Ishikawa (cell line): ENCODE data around the gene SKAP1.

Source experiments
- CEBPB ChIP-seq: IDR thresholded peaks from 2 replicates; pipeline ENCODE4 v1.6.1; 2012
- CREB1 ChIP-seq: IDR thresholded peaks from 2 replicates; pipeline ENCODE4 v1.6.1; 2012; ENCODE audit warnings: low read depth
- EGR1 ChIP-seq: IDR thresholded peaks from 2 replicates; pipeline ENCODE4 v1.6.1; 2012
- EP300 ChIP-seq: IDR thresholded peaks from 2 replicates; pipeline ENCODE4 v1.6.1; 2012; ENCODE audit warnings: borderline replicate concordance
- FOXM1 ChIP-seq: IDR thresholded peaks from 2 replicates; pipeline ENCODE4 v1.6.1; 2012; ENCODE audit warnings: low read depth, borderline replicate concordance
- NFIC ChIP-seq: IDR thresholded peaks from 2 replicates; pipeline ENCODE4 v1.6.1; 2012
- RAD21 ChIP-seq: IDR thresholded peaks from 2 replicates; pipeline ENCODE4 v1.6.1; 2012; ENCODE audit warnings: low read depth
- TAF1 ChIP-seq: IDR thresholded peaks from 2 replicates; pipeline ENCODE4 v1.6.1; 2012; ENCODE audit warnings: low read depth, mild to moderate bottlenecking
- TCF12 ChIP-seq: IDR thresholded peaks from 2 replicates; pipeline ENCODE4 v1.6.1; 2012; ENCODE audit warnings: low read depth
- TEAD4 ChIP-seq: IDR thresholded peaks from 2 replicates; pipeline ENCODE4 v1.6.1; 2012
- USF1 ChIP-seq: IDR thresholded peaks from 2 replicates; pipeline ENCODE4 v1.6.1; 2012
- YY1 ChIP-seq: IDR thresholded peaks from 2 replicates; pipeline ENCODE4 v1.6.1; 2012; ENCODE audit warnings: low read depth
- ZBTB7A ChIP-seq: IDR thresholded peaks from 2 replicates; pipeline ENCODE4 v1.6.1; 2012; ENCODE audit warnings: low read depth
- TF ChIP-seq, protein P1 (sequence below): IDR thresholded peaks from 2 replicates; pipeline ENCODE4 v1.6.1; 2012
- TF ChIP-seq, protein P2 (sequence below): IDR thresholded peaks from 2 replicates; pipeline ENCODE4 v1.6.1; 2012; ENCODE audit warnings: low read depth, mild to moderate bottlenecking

Gene SKAP1

GRCh38 chr17:48244121-48244711, 185.8 kb downstream of the SKAP1 start:
- TF ChIP-seq, protein P1, sequence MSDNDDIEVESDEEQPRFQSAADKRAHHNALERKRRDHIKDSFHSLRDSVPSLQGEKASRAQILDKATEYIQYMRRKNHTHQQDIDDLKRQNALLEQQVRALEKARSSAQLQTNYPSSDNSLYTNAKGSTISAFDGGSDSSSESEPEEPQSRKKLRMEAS = no peak
- TF ChIP-seq EP300 (no peak), YY1 (no peak), TCF12 (no peak)

DNA sequence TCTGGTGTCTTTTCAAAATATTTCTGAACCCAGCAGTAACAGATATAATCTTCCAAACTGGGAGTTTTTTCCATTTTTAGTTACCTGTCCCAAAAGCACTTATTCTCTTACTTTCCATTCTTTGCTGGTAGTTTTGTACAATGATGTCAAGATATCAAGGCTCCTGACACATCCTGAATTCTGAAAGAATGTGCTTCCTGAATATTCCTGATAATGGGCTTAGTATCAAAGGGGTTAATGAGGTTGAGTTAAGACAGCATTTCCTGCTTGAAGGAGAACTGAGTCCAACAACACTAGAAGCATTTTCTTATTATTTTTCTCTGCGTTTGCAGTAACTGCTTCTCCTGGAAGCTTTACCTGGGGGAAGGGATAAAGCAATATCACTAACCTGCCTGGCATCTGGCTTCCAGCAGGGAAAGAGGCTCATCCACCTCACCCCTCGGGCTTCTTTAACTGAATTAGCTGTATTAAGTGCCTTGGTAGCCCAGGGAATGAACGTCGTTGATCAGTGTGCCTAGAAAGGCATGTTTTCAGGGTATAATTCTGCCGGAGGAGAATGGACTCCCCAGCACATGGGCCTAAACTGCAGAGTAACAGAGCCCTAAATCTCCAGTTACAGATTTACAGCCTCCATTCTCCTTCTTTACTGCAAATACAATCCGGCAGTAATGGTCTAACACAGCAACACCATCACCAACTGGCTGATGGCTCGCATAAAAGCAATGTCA, 188.1 kb downstream of the SKAP1 start:
- TF ChIP-seq TEAD4 (no peak), EP300 (no peak), YY1 (no peak), RAD21 (no peak), CEBPB (no peak), FOXM1 (no peak), ZBTB7A (no peak), CREB1 (no peak), TAF1 (no peak), NFIC (no peak), EGR1 (no peak), USF1 (no peak), TCF12 (no peak)
- TF ChIP-seq, protein P2, sequence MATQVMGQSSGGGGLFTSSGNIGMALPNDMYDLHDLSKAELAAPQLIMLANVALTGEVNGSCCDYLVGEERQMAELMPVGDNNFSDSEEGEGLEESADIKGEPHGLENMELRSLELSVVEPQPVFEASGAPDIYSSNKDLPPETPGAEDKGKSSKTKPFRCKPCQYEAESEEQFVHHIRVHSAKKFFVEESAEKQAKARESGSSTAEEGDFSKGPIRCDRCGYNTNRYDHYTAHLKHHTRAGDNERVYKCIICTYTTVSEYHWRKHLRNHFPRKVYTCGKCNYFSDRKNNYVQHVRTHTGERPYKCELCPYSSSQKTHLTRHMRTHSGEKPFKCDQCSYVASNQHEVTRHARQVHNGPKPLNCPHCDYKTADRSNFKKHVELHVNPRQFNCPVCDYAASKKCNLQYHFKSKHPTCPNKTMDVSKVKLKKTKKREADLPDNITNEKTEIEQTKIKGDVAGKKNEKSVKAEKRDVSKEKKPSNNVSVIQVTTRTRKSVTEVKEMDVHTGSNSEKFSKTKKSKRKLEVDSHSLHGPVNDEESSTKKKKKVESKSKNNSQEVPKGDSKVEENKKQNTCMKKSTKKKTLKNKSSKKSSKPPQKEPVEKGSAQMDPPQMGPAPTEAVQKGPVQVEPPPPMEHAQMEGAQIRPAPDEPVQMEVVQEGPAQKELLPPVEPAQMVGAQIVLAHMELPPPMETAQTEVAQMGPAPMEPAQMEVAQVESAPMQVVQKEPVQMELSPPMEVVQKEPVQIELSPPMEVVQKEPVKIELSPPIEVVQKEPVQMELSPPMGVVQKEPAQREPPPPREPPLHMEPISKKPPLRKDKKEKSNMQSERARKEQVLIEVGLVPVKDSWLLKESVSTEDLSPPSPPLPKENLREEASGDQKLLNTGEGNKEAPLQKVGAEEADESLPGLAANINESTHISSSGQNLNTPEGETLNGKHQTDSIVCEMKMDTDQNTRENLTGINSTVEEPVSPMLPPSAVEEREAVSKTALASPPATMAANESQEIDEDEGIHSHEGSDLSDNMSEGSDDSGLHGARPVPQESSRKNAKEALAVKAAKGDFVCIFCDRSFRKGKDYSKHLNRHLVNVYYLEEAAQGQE = no peak
- TF ChIP-seq, protein P1 = no peak

- TF ChIP-seq USF1 (no peak), EGR1 (no peak)
Observed at GRCh38 chr17:48241131-48241591, 188.9 kb downstream of the SKAP1 start.

DNA sequence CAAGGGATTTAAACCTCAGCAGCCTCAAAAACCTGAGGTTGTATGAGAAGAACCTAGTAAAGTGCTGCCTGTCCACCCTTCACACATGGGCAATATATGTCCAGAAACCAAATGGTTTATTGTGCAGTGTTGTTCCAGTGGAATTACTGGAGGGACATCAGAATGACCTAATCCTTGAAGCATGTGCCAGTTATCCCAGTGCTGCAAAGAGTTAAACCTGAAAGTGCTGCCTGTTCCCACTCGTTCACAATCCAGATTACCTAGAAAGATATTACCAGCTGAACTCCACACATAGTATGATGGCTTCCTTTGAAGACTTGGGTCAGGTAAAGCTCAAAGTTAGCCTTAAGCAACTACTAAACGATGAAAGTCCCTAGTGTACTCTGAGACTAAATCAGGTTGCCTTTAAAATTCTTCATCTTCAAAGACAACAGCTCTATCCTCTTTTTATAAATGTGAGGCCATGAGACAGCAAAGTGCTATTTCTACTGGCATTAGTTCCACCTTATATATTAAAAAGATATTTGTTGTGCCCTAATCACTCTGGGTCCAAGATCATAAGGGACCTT, 189.4 kb downstream of the SKAP1 start:
- TF ChIP-seq TEAD4 = no peak

DNA sequence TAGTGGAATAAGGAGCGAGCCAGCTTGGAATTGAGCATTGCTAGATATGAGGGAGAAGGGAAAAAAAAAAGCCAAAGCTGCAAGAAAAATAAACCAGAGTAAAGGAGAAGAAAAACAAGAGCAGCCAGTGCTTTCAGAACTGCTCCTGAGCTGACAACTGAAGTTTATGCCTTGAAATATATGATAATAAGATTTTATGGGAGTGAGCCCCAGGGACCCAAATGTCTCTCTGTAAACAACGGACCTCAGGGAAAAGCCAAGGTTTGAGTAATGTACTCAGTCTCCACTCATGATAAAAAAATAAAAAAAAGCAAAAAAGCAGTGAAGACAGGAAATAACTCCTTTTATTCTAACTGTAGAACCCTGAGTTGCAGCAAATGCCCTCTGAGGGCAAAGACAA, 189.9 kb downstream of the SKAP1 start:
- TF ChIP-seq, protein P2 = no peak
- TF ChIP-seq EP300 (no peak), USF1 (no peak), TCF12 (no peak), NFIC (no peak), TEAD4 (no peak), YY1 (no peak)
- TF ChIP-seq, protein P1 = no peak

GRCh38 chr17:48239603-48239995, 190.4 kb downstream of the SKAP1 start:
- no peak for TF ChIP-seq USF1
- TF ChIP-seq EP300 = no peak
- TF ChIP-seq NFIC = no peak
- no peak for TF ChIP-seq TCF12
- TF ChIP-seq CEBPB = no peak
- TF ChIP-seq, protein P2 = no peak
- TF ChIP-seq TEAD4 = no peak
- no peak for TF ChIP-seq FOXM1
- no peak for TF ChIP-seq YY1
- TF ChIP-seq ZBTB7A = no peak
